ENCODE results near the gene ARHGEF10L. TPM values are rescaled to one million over a fixed set of nuclear protein-coding genes. Genes with fewer than 3 reads are reported as not detected.

ARHGEF10L gene
- total RNA-seq, 4 donors from 2014 or later = 72.7 to 177 (median 156) TPM

DNA sequence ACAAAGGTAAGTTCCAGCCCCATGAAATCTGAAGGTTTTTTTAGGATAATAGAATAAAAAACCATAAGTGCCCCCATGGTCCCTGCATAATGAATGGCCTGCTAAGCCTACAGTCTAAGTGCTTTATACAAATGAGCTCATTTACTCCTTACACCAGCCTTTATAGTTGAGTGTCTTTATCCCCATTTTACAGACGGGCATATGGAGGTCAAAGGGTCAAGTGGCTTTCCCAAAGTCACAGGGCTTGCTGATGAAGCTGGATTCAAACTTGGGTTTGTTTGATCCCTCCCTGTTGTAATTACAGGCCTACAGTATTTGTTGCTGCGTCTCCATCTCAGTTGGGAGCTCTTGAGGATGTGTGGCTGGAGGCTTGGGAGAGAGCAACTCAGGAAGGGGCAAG is 28.3 kb upstream of the ARHGEF10L start:
- H3K4me1 ChIP-seq = peaks cover 0 to 24% (median 1%) of the 10 kb centered on the region in 4 donors
- H3K4me3 ChIP-seq = no peak overlapping the region
- no peaks in the 10 kb centered on the region for H3K27me3 ChIP-seq
- no peak overlapping the region for H3K27ac ChIP-seq
- no peak for DNase-seq
- no peaks in the 10 kb centered on the region for H3K36me3 ChIP-seq
- TF ChIP-seq CTCF (IDR thresholded peaks at IDR 0.05) (no peak), POLR2A (IDR thresholded peaks at IDR 0.05) (no peak)
- H3K9me3 ChIP-seq = no peaks in the 10 kb centered on the region

GRCh38 chr1:17513131-17513530 is 26.4 kb upstream of the ARHGEF10L start:
- Histone ChIP-seq H3K27ac (peak overlapping the region in 3 of 4 donors; percentile 32 to 76 (median 52)), H3K9me3 (no peaks in the 10 kb centered on the region), H3K4me3 (no peak overlapping the region), H3K36me3 (no peaks in the 10 kb centered on the region), H3K4me1 (peaks cover 0 to 34% (median 2%) of the 10 kb centered on the region in 4 donors), H3K27me3 (no peaks in the 10 kb centered on the region)
- peak in 1 of 3 donors; percentile 78 for DNase-seq
- TF ChIP-seq POLR2A (IDR thresholded peaks at IDR 0.05) (peak in 1 of 2 donors; percentile 32), CTCF (IDR thresholded peaks at IDR 0.05) (peak in 2 of 6 experiments; percentile 11 to 35)

DNA sequence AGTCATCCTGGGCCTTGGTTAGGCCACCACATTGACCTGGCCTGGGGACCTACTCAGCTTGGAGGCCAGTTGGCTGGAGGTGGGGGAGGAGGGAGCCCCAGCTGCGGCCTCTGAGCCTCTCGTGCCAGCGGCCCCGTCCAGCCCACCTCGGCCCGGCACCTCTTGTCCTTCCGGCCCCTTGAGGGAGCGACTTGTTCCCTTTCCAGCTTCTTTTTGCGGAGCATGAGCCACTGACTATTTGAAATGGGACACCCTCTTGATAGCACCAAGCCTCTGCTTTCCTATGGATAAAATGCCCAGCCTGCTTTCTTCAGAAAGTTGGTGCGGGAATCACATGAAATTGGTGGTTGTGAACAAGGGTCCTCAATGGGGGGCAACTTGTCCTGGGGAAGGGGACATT is 24.7 kb upstream of the ARHGEF10L start:
- no peaks in the 10 kb centered on the region for H3K9me3 ChIP-seq

DNA sequence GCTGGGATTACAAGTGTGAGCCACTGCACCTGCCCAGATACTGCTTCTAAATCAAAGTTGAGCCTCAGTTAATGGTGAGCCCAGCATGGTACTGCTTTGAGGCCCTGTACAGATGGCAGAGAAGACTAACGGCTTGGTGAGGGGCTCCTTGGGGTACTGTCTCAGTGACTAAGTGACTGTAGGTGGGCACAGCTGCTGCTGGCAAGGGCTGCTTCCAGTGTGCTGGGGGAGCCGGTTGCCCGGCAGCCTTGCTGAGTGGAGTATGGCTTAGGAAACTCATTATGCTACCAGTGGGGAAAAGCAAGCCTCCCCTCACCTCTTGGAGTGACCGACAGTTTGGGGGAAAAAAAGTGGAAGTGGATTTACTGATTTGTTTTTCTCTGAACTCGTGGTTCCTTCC is 23.6 kb upstream of the ARHGEF10L start:
- Histone ChIP-seq H3K36me3 (no peaks in the 10 kb centered on the region), H3K4me1 (peaks cover 0 to 38% (median 2%) of the 10 kb centered on the region in 4 donors), H3K9me3 (no peaks in the 10 kb centered on the region), H3K4me3 (no peak overlapping the region), H3K27ac (peak overlapping the region in 3 of 4 donors; percentile 31 to 84 (median 66)), H3K27me3 (no peaks in the 10 kb centered on the region)
- DNase-seq = no peak
- no peak for TF ChIP-seq POLR2A (IDR thresholded peaks at IDR 0.05)
- TF ChIP-seq CTCF (IDR thresholded peaks at IDR 0.05) = no peak

More for the DNA sequence above, 24.7 kb upstream of the ARHGEF10L start:
- TF ChIP-seq POLR2A (IDR thresholded peaks at IDR 0.05) (no peak), CTCF (IDR thresholded peaks at IDR 0.05) (no peak)
- no peak for DNase-seq
- Histone ChIP-seq H3K4me3 (no peak overlapping the region), H3K27me3 (no peaks in the 10 kb centered on the region), H3K4me1 (peaks cover 0 to 36% (median 2%) of the 10 kb centered on the region in 4 donors), H3K36me3 (no peaks in the 10 kb centered on the region), H3K27ac (no peak overlapping the region)

GRCh38 chr1:17516303-17517214 is 22.9 kb upstream of the ARHGEF10L start:
- Histone ChIP-seq H3K9me3 (no peaks in the 10 kb centered on the region), H3K36me3 (no peaks in the 10 kb centered on the region), H3K27me3 (no peaks in the 10 kb centered on the region), H3K4me1 (peaks cover 0 to 34% (median 2%) of the 10 kb centered on the region in 4 donors), H3K4me3 (no peak overlapping the region), H3K27ac (peak overlapping the region in 3 of 4 donors; percentile 31 to 84 (median 66))
- peak in 2 of 3 donors; percentile 79 to 84 for DNase-seq
- TF ChIP-seq POLR2A (IDR thresholded peaks at IDR 0.05) (peak in 1 of 2 donors; percentile 52), CTCF (IDR thresholded peaks at IDR 0.05) (no peak)

Data from Peyer's patch (tissue), 4 donors.